Amniotic epithelial cell (primary cell): ENCODE measurements around the gene CHST13.

Experiments
- DNase-seq: peaks from one replicate; pipeline ENCODE4 v3.0.0-alpha.2; 2010; ENCODE audit warnings: low read depth

The CHST13 gene

DNA sequence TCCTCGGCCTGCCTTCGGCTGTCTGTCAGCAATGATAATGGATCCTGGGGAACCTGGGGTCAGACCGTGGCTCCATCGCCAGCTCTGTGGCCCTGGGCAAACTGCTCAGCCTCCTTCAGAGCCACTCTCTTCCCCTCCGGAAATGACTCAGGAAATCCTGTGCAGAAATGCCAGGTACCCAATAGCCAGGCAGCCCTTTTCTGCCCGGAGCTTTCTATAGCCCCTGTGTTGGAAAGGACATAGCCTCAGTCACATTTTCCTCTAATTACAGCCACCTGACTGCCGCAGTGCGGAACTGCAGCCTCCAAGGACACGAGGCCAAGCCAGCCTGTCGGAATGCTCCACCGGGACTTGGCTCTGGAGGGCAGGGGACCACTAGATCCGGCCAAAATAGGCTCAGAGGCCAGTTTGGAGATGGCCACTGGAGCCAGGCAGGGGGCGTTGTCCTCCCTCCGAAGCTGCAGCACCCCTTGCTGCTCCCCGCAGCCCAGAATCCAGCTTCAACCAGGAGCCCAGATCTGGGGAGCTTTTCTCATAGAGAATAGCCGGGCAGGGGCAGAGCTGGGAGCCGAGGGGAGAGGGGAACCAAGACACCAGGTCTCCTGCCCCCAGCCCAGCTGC lies 36.7 kb upstream of the CHST13 start:
- no peak for DNase-seq

DNA sequence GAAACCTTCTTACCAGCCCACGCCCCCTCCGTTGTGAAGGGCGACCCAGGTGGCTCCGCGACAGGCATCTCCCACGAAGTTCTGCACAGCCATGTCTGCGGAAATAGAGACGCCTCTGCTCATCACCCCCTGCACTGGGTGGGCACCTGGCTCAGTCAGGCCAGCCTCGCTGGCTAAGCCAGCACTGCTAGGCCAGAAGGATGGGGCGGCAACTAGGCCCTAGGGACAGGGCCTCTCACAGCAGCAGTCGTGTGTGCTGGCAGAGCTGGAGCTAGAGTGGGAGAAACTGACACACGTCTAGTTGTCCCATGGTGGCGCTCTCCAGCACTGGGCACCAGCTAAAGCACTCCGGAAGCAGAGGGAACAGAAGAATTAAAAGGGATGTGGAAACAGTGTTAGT lies 35.8 kb upstream of the CHST13 start:
- DNase-seq, result no peak

DNA sequence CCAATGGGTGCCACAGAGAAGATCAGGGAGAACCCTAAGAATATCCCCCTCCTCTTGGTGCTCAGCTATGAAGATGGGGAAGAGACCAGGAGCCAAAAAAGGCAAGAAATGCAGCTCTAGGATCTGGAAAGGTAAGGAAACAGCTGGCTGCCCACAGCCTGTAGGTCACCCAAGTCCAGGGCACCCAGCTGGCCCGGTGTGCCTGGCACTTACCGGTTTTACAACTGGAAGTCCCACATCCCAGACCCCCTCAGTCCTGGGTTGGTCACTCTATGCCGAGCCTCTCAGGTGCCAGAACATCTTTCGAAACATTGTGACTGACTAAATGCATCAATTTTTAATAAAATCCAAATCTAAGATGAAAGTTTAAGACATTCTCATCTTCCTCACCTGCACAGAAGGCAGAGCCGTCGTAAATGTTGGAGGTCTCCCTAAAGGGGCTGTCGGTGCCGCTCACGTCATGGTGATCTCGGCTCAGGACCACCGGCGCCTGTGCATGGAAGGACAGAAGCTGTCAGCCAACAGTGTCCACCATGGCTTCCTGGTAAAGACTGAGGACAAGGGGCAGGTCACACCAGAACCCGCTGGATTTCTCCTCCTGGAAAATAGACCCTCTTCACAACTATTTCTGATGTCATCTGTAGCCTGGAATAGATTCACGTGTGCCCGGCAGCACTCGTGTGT lies 34.9 kb upstream of the CHST13 start:
- DNase-seq, result no peak

DNA sequence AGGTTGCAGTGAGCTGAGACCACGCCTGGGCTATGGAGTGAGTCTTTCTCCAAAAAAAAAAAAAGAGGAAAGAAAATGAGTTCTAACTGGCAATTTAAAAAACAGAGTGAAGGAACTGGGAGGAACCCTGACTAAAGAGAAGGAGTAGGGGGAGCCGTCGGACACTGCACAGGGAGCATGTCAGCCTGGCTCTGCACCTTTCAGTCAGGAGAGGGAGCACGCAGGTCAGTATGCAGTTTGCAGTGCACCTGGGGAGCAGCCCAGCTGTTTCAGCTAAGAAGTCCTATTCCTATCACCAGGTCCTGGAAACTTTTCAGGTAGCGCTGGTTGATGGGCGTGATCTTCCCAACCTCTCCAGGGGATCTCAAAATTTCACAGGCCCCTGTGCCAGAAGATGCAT lies 33.3 kb upstream of the CHST13 start:
- no peak for DNase-seq

DNA sequence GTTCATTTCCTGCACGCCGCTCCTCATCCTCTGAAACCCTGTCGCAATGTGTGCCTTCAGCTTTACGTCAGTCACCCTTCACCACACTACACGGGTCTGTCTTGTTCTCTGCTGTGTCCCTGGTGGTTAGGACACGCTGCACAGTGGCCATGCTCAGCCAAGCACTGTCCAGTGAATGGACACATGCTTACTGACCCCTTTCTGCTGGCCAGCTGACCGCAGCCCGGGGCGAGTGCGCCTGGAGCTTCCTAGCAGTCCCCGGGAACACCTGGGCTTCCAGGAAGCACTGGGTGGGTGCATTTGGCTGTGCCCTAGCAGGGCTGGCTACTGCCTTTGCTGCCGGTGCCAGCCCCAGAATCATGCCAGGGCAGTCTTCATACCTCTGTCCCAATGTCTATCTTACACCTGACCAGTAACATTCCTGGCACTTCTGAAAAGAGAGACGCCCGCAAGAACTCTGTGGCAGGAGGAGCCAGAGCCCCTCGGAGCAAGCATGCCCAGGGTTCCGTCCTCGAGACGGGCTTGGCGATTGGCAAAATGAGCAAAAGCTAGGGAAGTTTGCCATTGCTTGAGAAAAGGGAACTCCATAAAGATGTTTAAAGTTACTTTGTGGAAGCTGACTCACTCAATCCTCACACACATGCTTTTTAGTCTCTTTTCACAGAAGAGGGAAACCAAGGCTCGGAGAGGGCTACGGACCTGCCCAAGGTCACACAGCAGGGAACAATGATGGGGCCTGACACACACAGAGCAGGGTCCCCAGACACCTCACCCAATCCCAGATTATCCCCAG lies 32.5 kb upstream of the CHST13 start:
- DNase-seq, result no peak

DNA sequence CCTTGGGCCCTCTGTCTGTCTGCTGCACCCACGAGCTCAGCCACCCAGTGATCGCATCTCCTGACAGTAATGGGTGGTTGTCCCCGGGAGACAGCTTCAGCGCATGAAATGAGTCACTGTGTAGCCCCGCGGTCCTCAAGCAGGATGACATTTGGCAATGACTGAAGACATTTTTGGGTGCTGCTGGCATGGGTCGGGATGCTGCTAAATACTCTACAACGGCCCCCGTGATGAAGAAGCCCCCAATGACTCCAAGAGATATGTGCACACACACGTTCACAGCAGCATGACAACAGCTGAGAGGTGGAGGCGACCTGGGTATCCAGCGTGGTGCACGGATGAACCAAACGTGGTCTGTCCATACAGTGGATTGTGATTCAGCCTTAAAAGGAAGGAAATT lies 30.9 kb upstream of the CHST13 start:
- DNase-seq, result no peak

DNA sequence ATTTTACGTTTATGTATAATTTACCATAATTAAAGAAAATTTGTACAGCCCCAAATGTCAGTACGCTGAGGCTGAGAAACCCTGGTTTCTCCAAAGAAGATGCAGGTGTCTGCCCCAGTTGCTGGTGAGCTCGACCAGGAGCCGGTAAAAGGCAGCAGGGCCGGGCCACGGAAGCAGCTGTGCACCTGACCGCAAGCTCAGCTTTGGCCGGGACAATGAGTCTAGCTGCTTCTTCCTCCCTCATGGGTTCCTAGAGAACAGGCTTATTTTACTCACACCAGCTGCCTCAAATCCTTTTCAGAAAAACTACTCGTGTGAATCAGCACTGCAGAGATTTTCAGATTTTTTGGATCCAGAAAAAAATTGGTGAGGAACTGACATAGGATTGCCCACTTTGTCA lies 30.2 kb upstream of the CHST13 start:
- DNase-seq, result no peak

DNA sequence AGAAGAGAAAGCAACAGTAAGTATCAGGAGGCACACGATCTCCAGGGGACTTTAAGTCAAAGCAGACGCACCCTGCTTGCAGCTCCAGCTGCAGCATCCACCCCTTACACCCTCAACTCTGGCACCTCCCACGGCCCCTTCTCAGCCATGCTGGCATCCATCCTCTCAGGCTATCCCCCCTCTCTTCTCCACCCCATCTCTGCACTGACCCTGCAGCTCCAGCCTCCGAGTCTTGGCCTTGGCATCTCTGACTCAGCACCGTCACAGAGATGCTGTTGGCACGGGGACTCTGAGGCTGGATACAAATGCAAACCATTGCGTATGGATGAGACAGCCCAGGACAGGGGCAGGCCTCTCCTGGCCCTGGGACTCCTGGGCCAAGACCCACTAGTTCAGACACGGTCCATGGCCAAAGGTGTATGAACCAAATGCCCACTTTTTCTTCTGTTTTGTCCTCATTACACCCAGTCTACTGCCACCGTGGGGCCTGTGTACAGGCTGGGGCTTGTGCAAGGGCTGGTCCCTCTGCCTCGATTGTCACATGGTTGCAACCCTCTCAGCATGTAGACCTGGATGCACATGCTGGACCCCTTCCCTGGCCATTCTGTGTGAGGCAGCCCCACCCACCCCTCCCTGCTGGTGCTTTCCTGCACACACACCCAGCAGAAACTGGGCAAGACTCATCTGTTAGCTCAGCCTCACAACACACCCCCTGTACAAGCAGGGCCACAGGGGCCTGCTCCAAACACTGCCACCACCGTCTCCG lies 29.6 kb upstream of the CHST13 start:
- DNase-seq, result no peak

DNA sequence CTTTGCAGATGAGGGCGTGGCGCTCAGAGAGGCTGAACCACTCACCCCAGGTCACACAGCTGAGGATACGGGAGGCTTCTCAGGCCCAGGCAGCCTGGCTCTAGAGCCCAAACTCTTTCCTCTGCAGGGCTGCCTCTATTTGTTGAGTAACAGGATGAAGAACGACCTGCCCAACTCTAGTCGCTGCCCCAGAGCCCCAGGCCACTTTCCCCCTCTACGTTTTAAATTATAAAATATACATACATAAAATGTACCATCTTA lies 29.1 kb upstream of the CHST13 start:
- no peak for DNase-seq

DNA sequence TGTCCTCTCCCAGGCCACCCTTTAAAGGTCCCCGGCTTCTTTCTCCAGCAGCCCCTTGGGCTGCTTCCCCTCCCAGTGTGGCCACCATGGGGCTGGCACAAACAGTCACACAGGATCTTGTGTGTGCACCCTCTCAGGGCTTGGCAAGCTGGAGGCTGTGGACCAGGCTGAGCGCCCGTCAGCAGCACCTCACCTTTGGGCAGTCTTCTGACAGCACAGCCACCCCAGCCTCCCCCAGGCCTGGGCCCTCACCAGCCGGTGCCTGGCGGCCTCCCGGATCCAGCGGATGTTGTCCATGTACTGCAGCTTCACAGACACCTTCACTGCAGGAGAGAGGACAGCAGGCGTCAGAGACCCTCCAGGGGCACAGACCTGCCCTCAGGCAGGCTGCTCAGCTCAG lies 28.2 kb upstream of the CHST13 start:
- DNase-seq, result no peak

DNA sequence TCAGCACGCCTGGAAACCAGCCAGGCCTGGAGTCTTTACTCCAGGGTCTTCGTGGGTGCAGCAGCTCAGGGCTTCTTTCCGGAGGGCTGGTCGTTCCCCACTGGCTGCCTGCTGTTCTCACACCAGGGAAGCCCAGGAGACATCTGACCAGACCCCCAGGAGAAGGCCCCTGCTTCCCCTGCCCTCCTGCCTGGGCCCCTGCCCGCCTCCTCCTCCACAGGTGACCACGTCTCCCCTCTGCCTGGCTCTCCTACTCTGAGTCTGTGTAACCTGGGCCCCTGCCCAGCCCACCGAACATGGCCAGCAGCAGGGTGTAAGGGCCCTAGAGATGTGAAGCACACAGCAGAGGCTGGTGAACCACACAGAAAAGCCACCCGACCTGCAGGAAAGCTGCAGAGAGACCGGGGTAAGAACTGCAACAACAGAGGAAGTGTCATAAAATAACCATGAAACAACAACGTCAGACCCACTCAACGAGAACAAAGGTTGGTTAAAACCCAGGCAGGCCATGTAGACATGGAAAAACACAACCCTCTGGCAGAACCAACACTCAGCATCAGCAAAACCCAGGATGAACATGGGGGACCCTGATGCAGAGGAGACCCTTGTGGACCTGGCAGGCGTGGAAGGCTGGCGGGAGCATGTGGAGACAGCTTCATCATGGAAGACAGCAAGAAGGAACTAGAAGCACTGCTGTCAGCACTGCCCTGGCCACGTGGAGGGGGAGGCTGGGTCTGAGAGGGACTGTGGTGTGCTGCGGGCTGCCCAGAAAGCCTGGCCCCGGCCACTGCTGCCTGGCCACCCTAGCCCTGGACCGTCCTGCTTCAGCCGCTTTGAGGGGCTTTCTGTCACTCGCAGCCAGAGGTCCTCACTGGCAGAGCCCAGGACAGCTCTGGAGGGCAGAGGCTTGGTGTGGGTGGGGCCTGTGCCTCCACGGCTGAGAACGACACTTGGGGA lies 26.8 kb upstream of the CHST13 start:
- no peak for DNase-seq

DNA sequence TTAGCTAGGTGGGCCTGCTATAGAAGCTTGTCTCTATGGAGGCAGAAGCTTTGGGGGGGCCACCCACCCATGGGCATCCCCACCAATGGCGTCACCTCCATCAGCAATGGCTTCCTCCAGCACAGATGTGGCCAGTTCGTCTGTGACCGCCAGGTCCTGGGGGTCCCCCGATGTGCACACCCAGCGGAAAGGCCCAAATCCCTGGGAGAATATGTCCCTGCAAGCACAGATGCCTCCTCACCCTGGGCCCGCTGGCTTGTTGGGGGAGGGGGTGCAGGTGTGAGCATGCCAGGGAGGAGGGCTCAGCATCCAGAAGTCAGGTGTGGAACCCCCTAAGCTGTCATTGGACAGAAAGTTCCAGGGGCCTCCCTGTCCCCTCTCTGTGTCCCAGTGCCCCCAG lies 26.0 kb upstream of the CHST13 start:
- DNase-seq, result no peak

DNA sequence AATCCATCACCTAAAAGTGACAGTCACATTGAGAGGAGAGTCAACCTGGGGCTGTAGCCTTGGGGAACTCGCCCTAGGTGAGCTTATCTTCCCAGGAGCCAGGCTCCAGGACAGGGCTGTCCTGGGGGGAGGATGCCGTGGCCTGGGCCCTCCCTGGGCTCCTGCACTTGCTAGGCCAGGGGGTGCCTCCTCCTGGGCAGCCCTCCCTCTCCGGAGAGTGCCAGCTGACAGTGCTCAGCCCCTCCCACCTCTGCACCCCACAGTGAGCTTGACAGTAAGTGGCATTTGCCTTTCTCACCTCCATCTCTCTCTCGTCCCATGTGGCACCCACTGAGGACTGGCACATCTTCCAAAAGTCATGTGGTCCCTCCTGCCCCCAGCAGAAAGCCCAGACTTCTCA lies 25.5 kb upstream of the CHST13 start:
- no peak for DNase-seq

DNA sequence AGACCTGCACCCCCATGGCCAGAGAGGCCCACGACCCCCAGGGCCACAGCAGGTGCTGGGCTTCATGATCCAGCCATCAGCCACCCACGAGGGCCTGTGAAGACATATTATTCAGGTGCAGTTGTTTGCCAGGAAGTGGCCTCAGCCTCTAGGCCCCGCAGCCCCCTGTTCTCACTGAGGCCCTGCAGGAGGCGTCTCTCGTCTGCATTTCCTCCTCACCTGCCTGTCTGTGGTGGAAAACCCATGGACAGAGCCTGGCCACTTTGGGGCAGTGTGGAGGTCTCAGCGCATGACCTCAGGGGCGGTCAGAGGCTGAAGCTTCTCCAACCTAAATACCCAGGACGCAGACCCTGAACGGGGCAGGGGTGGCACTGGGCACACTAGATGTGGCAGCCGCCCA lies 25.0 kb upstream of the CHST13 start:
- DNase-seq, result no peak

DNA sequence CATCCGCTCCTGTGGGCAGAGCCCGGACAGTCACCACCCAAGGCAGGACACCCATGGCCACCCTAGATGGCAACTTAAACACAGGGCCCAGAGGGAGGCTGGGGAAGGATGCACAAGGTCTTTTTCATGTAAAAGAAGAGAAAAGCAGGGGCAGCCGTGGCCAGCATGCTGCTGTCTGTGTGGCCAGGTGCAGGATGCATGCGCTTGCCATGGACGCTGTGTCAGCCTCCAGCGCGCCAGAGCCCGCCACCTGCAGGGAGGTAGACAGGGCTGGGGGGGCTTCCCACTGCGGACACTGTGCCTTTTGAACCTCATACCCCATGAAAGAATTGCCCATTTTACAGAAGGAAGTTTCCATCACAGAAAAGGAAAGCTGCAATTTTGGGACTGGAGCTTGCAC lies 24.6 kb upstream of the CHST13 start:
- DNase-seq, result no peak

DNA sequence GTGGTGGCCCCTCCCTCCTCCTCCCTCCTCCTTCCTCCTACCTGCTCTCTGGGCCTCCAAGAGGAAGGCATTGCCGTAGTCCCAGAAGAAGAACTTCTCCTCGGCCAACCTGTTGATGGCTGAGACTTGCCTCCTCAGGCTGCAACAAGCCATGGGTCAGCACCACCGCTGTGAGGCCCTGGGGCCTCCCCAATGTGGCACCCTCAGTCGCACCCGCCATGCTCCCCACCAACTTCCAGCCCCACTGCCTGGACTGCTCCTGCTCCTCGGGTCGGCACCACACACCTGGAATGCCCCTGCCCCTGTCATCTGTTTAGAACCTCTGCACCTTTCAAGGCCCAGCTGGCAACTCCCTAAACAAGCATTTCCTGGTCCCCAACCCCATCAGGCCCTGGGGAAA lies 23.9 kb upstream of the CHST13 start:
- DNase-seq, result no peak

DNA sequence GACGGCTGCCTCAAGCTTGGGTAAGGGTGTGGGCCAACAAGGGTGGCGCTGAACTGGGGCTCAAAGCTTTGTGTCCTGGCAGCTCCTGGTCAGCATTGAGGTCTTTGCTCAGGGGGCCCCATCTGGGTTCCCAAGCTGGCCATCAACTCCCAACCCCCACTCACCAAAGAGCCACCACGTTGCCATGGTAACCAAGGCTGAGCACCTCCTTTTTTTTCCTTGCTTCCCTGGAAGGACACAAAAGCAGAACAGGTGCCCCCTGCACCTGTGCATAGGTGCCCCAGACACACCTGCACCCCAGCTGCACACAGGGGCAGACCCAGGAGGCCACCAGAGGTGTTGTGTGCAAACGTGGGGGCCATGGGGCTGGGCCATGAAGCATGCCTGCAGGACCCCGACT lies 22.9 kb upstream of the CHST13 start:
- no peak for DNase-seq

DNA sequence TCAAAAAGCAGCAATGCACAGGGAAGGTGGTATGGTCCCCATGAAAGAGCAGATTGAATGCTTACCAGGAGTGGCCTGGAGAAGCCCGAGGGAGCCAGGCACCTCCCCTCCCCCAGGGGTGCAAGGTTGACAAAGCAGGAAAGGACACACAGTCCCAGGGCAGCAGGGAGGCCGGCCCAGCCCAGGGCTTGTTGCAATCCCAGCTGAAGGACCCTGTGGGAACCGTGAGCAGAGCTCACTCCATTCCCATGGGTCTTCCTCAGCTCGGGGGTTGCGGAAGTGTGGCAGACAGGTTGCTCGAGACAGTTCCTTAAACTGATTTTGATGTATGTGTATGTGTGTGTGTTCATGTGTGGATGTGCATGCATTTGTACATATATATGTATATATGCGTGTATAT lies 22.2 kb upstream of the CHST13 start:
- DNase-seq, result no peak

DNA sequence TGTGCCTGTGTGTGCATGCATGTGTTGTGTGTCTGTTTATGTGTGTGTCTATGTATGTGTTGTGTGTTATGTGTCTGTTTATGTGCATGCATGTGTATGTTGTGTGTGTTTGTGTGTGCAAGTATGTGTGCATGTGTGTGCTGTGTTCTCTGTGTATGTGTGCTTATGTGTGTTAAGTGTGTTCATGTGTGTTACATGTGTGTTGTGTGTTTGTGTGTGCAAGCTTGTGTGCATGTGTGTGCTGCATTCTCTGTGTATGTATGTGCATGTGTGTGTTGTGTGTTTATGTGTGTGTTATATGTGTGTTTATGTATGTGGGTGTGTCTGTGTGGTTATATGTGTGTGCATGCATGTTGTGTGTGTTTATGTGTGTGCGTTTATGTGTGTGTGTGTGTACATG lies 21.3 kb upstream of the CHST13 start:
- no peak for DNase-seq

DNA sequence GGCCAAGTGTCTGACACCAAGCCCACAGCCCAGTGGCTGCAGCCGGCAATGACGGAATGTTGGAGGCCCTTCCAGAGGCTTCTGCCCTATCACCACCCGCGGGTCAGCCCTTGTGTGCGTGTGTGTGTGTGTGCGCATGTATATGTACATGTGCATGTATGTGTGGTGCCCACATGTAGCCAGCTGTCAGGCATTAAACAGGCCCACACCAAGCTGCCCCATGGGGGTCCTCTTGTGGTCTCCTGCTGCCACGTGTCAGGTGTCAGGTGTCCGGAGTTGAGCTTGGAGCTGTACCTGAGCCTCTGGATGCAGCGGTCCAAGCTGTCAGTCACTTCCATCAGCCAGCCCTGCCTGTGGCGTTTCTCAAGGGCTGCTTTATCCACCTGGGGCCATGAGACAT lies 20.3 kb upstream of the CHST13 start:
- DNase-seq, result no peak

DNA sequence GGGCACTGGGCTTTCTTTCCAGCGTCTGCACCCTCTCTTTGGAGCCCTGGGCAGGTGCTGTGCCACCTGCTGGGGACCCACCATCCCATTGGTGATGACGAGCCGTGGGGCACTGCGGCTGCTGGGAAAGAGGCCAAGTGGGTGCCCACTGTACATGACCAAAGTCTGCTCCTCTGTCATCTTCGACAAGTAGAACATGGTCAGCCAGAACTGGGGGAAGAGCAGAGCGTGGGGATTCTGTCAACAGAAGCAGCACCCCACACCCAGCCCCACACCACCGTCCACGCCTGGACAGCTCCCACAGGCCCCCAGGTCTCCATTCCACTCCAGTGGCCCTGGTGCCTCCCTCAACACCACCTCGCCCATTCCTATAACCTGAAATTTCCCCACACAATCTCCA lies 16.1 kb upstream of the CHST13 start:
- DNase-seq, result no peak

DNA sequence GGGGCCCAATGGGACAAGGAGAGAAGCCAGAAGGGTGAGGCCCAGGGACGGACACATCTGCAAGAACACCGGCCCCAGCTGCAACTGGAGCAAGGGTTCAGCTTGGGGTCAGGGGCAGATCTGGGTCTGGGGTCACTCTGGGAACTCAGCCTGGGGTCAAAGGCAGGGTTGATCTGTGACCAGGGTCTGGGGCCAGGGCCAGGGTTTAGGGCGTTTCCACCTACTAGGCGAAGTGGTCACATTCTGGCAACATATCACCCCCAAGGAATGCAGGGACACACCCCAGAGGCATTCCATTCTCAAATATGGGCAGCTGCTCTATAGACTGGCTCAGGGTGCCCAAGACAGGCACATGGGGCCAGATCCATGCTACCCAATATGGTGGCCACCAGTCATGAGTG lies 15.4 kb upstream of the CHST13 start:
- DNase-seq, result no peak
